ENCODE results near the gene SLC22A23. TPM values are rescaled to one million over a fixed set of nuclear protein-coding genes. Genes with fewer than 3 reads are reported as not detected.
A peak's percentile ranks its signal among the peaks of the same experiment; 100 is the strongest.

Gene SLC22A23
- total and polyA plus RNA-seq, 7 donors: 8.1 to 18.7 (median 12.0) TPM

- WGBS, 2 donors: 90 to 94% methylated on average over 6 of the region's 6 CpGs
Observed at GRCh38 chr6:3422435-3423070, 34.3 kb downstream of the SLC22A23 start.

GRCh38 chr6:3421791-3422434, 34.9 kb downstream of the SLC22A23 start:
- DNase-seq: no peak
- H3K36me3 ChIP-seq: no peaks in the 10 kb centered on the region
- no peaks in the 10 kb centered on the region for H3K27me3 ChIP-seq

More at GRCh38 chr6:3422435-3423070, 34.3 kb downstream of the SLC22A23 start:
- Histone ChIP-seq H3K36me3 (no peaks in the 10 kb centered on the region), H3K27ac (peak overlapping the region in 2 of 4 donors; percentile 16 to 36), H3K4me1 (peaks cover 0 to 28% (median 11%) of the 10 kb centered on the region in 4 donors), H3K27me3 (no peaks in the 10 kb centered on the region), H3K4me3 (no peak overlapping the region), H3K9me3 (no peaks in the 10 kb centered on the region)
- intact Hi-C loops (cut with DNase I): no loop called here
- DNase-seq: no peak
- TF ChIP-seq EP300 (IDR thresholded peaks at IDR 0.05) (no peak), POLR2A (IDR thresholded peaks at IDR 0.05) (no peak), POLR2AphosphoS5 (IDR thresholded peaks at IDR 0.05) (no peak)
- TF ChIP-seq, protein P1, sequence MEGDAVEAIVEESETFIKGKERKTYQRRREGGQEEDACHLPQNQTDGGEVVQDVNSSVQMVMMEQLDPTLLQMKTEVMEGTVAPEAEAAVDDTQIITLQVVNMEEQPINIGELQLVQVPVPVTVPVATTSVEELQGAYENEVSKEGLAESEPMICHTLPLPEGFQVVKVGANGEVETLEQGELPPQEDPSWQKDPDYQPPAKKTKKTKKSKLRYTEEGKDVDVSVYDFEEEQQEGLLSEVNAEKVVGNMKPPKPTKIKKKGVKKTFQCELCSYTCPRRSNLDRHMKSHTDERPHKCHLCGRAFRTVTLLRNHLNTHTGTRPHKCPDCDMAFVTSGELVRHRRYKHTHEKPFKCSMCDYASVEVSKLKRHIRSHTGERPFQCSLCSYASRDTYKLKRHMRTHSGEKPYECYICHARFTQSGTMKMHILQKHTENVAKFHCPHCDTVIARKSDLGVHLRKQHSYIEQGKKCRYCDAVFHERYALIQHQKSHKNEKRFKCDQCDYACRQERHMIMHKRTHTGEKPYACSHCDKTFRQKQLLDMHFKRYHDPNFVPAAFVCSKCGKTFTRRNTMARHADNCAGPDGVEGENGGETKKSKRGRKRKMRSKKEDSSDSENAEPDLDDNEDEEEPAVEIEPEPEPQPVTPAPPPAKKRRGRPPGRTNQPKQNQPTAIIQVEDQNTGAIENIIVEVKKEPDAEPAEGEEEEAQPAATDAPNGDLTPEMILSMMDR (IDR thresholded peaks at IDR 0.05): no peak

DNA sequence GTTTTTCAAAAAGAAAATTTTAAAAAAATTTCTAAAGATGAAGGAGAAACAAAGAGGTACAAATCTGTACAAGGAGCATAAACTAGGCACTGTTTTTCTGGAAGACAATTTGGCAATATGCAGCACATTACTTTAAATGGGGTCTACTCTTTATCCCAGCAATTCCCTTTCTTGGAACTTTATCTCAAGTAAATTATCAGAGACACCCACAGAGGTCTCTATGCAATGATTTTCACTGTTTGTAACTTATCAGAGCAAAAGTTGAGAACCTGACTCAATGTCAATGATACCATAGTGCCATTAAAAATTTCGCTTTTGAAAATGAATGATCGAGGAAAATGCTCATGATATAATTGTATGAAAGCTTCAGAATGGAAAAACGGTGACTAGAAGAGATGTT, 35.7 kb downstream of the SLC22A23 start:
- H3K36me3 ChIP-seq: no peaks in the 10 kb centered on the region
- intact Hi-C loops (cut with DNase I): no loop called here
- WGBS, 2 donors: 90 to 94% methylated on average over 3 of the region's 3 CpGs
- no peak for DNase-seq
- no peaks in the 10 kb centered on the region for H3K27me3 ChIP-seq
- peaks cover 0 to 17% (median 5%) of the 10 kb centered on the region in 4 donors for H3K4me1 ChIP-seq
- no peaks in the 10 kb centered on the region for H3K9me3 ChIP-seq
- H3K4me3 ChIP-seq: no peak overlapping the region
- H3K27ac ChIP-seq: no peak overlapping the region
- TF ChIP-seq POLR2A (IDR thresholded peaks at IDR 0.05) (no peak), POLR2AphosphoS5 (IDR thresholded peaks at IDR 0.05) (no peak), EP300 (IDR thresholded peaks at IDR 0.05) (no peak)
- TF ChIP-seq, protein P1 (IDR thresholded peaks at IDR 0.05): no peak

More at GRCh38 chr6:3421791-3422434, 34.9 kb downstream of the SLC22A23 start:
- WGBS, 2 donors: 63 to 81% methylated on average over 13 of the region's 13 CpGs
- intact Hi-C loops (cut with DNase I): no loop called here
- Histone ChIP-seq H3K9me3 (no peaks in the 10 kb centered on the region), H3K4me1 (peaks cover 0 to 22% (median 7%) of the 10 kb centered on the region in 4 donors), H3K4me3 (no peak overlapping the region), H3K27ac (peak overlapping the region in 2 of 4 donors; percentile 36 to 49)
- no peak for TF ChIP-seq POLR2A (IDR thresholded peaks at IDR 0.05)

DNA sequence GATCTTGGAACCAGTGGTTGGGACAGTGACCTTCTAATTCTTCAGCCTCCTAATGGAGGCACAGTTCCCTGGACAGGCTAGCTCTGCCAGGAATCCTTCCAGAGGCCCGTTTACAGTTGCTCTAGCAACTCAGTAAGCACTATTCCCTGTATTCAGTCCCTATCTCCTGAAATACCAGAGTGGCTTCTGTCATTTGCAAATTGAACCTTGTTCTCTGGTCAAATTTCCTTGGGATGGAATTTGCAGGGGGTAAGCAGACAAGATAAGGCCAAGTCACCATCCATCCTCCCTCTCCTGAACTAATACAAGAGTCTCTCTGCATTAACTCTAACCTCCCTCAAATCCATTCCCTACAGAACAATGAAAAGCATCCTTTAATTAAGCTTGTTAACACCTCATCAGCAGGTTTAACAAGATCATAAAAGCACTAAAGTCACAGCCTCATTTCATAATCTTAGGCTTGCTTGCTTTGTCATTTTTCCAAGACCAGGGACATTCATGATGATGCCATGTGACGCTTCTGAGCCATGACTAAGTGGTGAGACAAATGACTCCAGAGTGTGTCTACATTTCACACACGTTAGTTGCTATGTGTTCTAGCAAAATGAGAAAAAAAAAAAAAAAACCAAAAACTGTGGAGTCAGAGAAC, 37.1 kb downstream of the SLC22A23 start:
- no peak for DNase-seq
- no peak overlapping the region for H3K27ac ChIP-seq
- H3K4me1 ChIP-seq: peaks cover 0 to 17% (median 5%) of the 10 kb centered on the region in 4 donors
- H3K36me3 ChIP-seq: peaks cover 0 to 5% (median 0%) of the 10 kb centered on the region in 4 donors
- H3K27me3 ChIP-seq: no peaks in the 10 kb centered on the region
- no peaks in the 10 kb centered on the region for H3K9me3 ChIP-seq
- TF ChIP-seq POLR2A (IDR thresholded peaks at IDR 0.05) (no peak), POLR2AphosphoS5 (IDR thresholded peaks at IDR 0.05) (no peak), EP300 (IDR thresholded peaks at IDR 0.05) (no peak)
- TF ChIP-seq, protein P1 (IDR thresholded peaks at IDR 0.05): no peak
- H3K4me3 ChIP-seq: no peak overlapping the region
- WGBS, 2 donors: 14 to 61% methylated on average over 3 of the region's 3 CpGs
- intact Hi-C loops (cut with DNase I): no loop called here

GRCh38 chr6:3418496-3419060, 38.3 kb downstream of the SLC22A23 start:
- DNase-seq: no peak
- Histone ChIP-seq H3K36me3 (peaks cover 0 to 5% (median 0%) of the 10 kb centered on the region in 4 donors), H3K27me3 (no peaks in the 10 kb centered on the region), H3K27ac (no peak overlapping the region), H3K9me3 (no peaks in the 10 kb centered on the region), H3K4me3 (no peak overlapping the region), H3K4me1 (peaks cover 0 to 17% (median 5%) of the 10 kb centered on the region in 4 donors)
- WGBS, 2 donors: 53 to 82% methylated on average over 8 of the region's 8 CpGs
- TF ChIP-seq POLR2A (IDR thresholded peaks at IDR 0.05) (no peak), EP300 (IDR thresholded peaks at IDR 0.05) (no peak), POLR2AphosphoS5 (IDR thresholded peaks at IDR 0.05) (no peak)
- TF ChIP-seq, protein P1 (IDR thresholded peaks at IDR 0.05): no peak
- intact Hi-C loops (cut with DNase I): no loop called here

Data from sigmoid colon (tissue), 7 donors.